PC-9 (cell line): ENCODE data around the gene DENND1A.

Source experiments
- EZH2 ChIP-seq: fragments of 200-600 bp; sonication (generic); IDR thresholded peaks from 2 replicates; pipeline ENCODE4 v1.8.0; 2017; ENCODE audit warnings: antibody characterized with exemption, low read depth
- TF ChIP-seq, protein P1 (sequence below): fragments of 200-600 bp; sonication (generic); conservative IDR thresholded peaks from 2 replicates; pipeline ENCODE4 v1.6.1; 2017; ENCODE audit warnings: mixed run types, antibody characterized with exemption, mild to moderate bottlenecking, moderate library complexity

DNA sequence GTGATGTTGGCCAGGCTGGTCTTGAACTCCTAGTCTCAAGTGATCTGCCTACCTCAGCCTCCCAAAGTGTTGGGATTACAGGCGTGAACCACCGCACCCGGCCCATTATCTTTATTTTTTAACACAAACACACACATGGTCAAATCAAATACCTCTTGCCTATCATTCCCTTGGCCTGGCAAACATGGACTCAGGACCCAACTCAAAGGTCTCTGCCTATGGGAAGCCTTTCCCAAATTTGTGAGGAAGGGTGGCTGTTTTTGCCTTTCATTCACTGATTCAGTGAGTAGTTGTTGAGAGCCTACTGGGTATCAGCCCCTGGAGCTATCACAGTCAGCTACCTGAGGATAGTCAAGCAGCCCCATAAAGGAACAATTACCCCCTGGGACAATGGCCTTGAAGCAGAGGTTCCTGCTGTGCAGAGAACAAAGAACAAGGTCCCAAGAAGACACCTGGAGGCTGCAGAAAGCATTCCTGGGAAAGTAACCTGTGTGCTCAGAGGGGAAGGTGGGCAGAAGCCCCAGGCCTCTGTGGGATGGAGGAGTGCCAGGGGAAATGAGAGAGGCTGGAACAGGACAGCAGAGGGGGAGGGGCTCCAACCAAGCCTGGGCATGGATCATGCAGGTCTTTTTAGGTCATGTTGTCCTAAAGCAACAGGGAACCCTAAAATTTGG lies 447.5 kb downstream of the DENND1A start:
- TF ChIP-seq, protein P1, sequence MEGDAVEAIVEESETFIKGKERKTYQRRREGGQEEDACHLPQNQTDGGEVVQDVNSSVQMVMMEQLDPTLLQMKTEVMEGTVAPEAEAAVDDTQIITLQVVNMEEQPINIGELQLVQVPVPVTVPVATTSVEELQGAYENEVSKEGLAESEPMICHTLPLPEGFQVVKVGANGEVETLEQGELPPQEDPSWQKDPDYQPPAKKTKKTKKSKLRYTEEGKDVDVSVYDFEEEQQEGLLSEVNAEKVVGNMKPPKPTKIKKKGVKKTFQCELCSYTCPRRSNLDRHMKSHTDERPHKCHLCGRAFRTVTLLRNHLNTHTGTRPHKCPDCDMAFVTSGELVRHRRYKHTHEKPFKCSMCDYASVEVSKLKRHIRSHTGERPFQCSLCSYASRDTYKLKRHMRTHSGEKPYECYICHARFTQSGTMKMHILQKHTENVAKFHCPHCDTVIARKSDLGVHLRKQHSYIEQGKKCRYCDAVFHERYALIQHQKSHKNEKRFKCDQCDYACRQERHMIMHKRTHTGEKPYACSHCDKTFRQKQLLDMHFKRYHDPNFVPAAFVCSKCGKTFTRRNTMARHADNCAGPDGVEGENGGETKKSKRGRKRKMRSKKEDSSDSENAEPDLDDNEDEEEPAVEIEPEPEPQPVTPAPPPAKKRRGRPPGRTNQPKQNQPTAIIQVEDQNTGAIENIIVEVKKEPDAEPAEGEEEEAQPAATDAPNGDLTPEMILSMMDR: no peak
- TF ChIP-seq EZH2: no peak
